Ishikawa (cell line): Measurements from ENCODE around the gene ZNF48.

Experiments used
- CEBPB ChIP-seq: IDR thresholded peaks from 2 replicates; pipeline ENCODE4 v1.6.1; 2012
- EGR1 ChIP-seq: IDR thresholded peaks from 2 replicates; pipeline ENCODE4 v1.6.1; 2012
- EP300 ChIP-seq: IDR thresholded peaks from 2 replicates; pipeline ENCODE4 v1.6.1; 2012; ENCODE audit warnings: borderline replicate concordance
- FOXM1 ChIP-seq: IDR thresholded peaks from 2 replicates; pipeline ENCODE4 v1.6.1; 2012; ENCODE audit warnings: low read depth, borderline replicate concordance
- MAX ChIP-seq: IDR thresholded peaks from 2 replicates; pipeline ENCODE4 v1.6.1; 2012
- RAD21 ChIP-seq: IDR thresholded peaks from 2 replicates; pipeline ENCODE4 v1.6.1; 2012; ENCODE audit warnings: low read depth
- TCF12 ChIP-seq: IDR thresholded peaks from 2 replicates; pipeline ENCODE4 v1.6.1; 2012; ENCODE audit warnings: low read depth
- TEAD4 ChIP-seq: IDR thresholded peaks from 2 replicates; pipeline ENCODE4 v1.6.1; 2012
- USF1 ChIP-seq: IDR thresholded peaks from 2 replicates; pipeline ENCODE4 v1.6.1; 2012
- YY1 ChIP-seq: IDR thresholded peaks from 2 replicates; pipeline ENCODE4 v1.6.1; 2012; ENCODE audit warnings: low read depth
- TF ChIP-seq, protein P1 (sequence below): IDR thresholded peaks from 2 replicates; pipeline ENCODE4 v1.6.1; 2012; ENCODE audit warnings: low read depth, mild to moderate bottlenecking

DNA sequence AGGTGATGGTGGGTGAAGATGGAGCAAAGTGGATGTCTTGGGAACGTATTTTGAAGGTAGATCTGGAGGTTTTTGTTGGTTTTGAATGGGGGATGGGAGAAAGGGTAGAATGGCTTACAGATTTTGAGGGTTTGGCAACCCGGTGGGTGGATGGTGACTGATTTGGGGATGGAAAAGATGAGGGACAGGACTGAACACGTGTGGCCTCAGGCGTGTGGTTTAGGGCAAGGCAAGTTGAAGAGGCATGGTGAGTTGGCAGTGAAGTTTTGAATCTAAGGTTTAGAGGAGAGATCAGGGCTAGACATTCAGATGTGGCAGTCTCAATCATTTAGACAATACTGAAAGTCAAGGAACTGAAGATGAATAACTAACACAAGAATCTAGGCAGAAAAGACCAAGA is 39.6 kb downstream of the ZNF48 start:
- no peak for TF ChIP-seq EGR1
- TF ChIP-seq FOXM1, result no peak
- no peak for TF ChIP-seq CEBPB
- TF ChIP-seq MAX, result no peak
- no peak for TF ChIP-seq USF1
- no peak for TF ChIP-seq TCF12
- no peak for TF ChIP-seq RAD21
- TF ChIP-seq YY1, result no peak
- TF ChIP-seq EP300, result no peak
- no peak for TF ChIP-seq TEAD4
- TF ChIP-seq, protein P1, sequence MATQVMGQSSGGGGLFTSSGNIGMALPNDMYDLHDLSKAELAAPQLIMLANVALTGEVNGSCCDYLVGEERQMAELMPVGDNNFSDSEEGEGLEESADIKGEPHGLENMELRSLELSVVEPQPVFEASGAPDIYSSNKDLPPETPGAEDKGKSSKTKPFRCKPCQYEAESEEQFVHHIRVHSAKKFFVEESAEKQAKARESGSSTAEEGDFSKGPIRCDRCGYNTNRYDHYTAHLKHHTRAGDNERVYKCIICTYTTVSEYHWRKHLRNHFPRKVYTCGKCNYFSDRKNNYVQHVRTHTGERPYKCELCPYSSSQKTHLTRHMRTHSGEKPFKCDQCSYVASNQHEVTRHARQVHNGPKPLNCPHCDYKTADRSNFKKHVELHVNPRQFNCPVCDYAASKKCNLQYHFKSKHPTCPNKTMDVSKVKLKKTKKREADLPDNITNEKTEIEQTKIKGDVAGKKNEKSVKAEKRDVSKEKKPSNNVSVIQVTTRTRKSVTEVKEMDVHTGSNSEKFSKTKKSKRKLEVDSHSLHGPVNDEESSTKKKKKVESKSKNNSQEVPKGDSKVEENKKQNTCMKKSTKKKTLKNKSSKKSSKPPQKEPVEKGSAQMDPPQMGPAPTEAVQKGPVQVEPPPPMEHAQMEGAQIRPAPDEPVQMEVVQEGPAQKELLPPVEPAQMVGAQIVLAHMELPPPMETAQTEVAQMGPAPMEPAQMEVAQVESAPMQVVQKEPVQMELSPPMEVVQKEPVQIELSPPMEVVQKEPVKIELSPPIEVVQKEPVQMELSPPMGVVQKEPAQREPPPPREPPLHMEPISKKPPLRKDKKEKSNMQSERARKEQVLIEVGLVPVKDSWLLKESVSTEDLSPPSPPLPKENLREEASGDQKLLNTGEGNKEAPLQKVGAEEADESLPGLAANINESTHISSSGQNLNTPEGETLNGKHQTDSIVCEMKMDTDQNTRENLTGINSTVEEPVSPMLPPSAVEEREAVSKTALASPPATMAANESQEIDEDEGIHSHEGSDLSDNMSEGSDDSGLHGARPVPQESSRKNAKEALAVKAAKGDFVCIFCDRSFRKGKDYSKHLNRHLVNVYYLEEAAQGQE, result no peak
